HG03378 (cell line): Measurements from ENCODE around the gene CCDC85B.

ENCODE experiments used
- ATAC-seq: cut with Tn5 transposase; IDR thresholded peaks from one replicate; pipeline ENCODE4 v1.9.1; 2021; ENCODE audit warnings: mild to moderate bottlenecking, moderate library complexity; ENCODE audit not compliant: unreplicated experiment

Gene CCDC85B

DNA sequence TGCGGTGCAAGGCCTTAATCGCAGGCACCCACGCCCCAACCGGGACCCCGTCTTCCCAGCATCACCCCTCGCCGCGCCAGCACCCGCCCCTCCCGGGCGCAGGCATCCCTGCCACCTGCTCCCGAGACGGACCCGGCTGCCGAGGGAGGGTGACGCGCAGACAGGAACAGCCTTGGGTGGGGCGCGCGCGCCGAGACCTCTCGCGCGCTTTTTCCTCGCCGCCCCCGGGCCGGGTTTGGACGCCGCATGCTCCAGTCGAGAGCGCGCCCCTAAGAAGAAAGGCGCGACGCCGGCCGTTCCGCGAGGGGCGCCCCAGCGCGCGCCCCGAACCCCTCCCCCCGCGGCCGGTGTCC lies 33.0 kb upstream of the CCDC85B start:
- no peak for ATAC-seq

DNA sequence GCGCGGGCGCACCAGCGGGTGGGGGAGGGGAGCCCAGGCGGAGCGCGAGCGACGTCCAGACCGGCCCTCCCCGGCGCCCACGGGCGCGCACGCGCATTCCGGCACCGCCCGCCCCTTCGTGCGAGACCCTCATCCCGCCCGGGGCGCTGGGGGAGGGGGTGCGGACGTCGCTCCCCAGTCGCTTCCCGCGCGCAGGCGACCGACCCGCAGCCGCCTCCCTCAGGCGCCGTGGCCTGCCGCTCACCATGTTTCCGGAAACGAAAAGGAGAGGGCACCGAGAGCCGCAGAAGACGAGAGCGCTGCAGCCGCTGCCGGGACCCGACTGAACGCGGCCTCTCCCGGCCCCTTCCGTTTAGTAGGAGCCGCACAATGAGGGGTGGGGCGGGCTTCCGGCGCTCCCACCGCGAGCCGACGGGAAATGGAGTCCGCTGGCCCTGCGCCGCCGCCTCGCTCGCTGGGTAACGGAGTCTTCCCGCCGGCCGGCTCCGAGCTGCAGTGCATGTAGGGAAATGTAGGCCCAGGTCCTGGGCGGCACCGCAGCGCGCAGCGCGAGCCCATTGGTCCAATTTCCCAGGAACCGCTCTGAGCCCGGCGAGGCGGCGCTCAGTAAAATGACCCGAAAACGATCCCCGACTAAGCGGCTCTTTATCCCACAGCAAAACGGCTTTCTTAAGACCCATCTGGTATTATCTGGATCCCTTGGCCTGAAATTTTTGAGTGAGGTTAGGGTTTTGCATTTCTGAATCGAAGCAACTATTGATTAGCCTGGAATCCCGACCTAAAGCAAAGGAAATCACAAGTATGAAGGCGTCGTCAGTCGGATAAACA lies 32.4 kb upstream of the CCDC85B start, which contains the start of gene CFL1:
Gene CFL1, minus strand, starts transcription at position 328 of the 828 bp plus-strand sequence. Its CDS starts 81 bp downstream, at position 247.
- peak; percentile 42 for ATAC-seq

DNA sequence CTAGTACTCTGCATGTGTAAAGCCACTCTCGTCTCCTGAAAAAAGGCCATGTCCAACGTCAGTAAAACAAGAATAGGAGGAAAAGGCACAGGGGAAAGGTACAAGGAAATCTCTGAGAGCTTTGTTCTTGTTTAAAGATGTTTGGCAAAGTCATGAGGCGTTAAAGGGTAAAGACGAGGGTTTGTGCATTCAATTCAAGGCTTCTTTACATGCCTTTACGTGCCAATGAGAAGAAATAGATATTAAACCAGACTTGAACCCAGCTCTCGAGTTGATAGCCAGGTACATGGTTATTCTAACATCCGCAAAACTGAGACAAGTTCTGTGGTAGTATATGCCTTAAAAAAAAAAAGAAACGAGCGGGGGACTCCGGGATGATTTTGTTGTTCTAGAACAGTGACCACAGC lies 31.8 kb upstream of the CCDC85B start:
- ATAC-seq: no peak

DNA sequence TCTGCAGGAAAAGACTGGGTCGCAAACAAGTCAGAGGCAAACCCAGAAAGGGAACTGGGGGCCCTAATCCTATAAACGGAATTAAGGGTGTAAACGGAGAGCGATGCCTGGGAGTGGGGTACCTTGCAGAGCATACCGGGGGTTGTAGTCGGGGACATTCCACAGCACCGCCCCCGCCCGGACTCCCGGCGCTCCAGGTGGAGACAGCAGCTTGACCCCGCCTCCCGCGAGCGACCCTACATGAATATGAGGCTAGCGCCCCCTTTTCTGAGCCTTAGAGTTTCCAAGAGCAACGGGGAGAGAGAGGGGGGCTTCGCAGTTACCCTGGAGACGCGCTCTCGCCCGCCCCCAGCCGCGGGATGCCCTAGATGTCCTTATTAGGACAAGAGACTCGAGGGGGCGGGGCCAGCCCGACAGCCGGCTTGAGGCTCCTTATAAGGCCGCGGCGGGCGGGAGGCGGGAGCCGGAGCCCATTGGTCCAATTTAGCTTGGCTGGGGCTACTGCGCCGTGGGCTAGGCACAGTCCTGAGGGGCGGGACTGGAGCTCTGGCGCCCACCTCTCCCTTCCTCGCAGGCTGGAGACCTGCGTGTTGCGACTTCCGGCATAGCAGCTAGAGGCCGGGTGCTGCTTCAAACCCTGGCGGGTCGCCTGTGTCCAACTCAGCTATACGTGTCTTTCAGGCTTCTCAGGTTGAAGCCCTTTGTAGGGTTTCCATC lies 31.2 kb upstream of the CCDC85B start:
- ATAC-seq: peak; percentile 50

DNA sequence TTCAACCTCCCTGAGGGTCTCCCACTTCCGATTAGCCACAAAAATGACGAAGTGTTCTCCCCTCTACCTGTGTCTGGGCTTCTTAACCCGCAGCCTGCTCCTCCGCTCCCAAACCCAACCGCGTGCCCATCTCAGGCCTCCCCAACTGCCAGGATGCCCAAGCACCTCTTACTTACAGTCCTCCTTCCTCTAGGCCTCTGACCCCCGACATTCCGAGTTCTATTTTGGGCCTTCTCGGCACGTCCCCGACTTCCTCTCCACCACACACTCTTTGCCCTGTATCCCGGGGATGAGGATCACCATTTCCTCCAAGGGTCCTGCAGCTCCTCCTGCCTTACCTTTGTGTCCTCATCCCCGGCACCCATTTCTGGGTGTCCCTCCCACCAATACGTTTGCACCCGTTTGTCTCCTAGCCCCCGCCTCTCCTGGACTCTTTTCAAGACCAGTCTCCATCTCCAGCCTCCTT lies 30.6 kb upstream of the CCDC85B start:
- ATAC-seq: no peak

DNA sequence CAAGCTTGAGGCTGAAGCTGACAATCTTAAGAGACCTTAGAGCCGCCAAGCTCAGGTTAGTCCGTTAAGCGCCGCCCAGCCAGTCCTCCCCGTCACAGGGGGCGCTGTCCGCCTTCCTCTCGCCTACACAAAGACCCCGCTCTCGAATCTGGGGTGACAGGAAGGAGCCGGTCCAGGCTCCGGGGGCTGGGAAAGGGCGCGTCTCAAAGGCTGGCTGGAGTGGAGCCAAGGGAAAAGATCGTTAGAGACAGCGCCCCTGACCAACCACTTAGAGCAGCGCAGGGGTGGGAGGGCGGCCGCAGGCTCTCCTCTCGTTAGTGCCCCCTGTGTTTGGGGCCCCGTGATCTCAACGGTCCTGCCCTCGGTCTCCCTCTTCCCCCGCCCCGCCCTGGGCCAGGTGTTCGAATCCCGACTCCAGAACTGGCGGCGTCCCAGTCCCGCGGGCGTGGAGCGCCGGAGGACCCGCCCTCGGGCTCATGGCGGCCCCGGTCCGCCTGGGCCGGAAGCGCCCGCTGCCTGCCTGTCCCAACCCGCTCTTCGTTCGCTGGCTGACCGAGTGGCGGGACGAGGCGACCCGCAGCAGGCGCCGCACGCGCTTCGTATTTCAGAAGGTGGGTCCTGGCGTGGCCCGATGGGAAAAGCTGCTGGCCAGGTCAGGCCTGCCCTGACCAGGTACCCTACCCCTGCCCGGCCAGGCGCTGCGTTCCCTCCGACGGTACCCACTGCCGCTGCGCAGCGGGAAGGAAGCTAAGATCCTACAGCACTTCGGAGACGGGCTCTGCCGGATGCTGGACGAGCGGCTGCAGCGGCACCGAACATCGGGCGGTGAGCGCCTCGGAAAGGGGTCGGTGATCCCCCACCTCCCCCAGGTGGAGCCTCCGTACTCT lies 30.0 kb upstream of the CCDC85B start, which contains the start of gene MUS81:
Gene MUS81, plus strand, starts transcription at position 156 of the 887 bp plus-strand sequence. Its CDS starts 321 bp downstream, at position 477.
- ATAC-seq: peak; percentile 23

DNA sequence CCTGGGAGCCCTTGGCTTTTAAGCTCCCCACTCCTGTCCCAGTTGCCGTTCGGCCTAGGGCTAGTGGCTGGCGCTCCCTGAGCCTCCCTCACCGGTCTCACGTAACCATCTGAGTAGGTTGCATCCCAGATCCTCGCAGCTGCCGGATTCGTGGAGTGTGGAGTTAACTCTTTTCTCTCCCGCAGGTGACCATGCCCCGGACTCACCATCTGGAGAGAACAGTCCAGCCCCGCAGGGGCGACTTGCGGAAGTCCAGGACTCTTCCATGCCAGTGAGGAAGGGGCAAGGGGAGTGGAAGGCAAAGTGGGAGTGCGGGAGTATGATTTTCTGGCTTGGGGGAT lies 29.3 kb upstream of the CCDC85B start:
- ATAC-seq: no peak

DNA sequence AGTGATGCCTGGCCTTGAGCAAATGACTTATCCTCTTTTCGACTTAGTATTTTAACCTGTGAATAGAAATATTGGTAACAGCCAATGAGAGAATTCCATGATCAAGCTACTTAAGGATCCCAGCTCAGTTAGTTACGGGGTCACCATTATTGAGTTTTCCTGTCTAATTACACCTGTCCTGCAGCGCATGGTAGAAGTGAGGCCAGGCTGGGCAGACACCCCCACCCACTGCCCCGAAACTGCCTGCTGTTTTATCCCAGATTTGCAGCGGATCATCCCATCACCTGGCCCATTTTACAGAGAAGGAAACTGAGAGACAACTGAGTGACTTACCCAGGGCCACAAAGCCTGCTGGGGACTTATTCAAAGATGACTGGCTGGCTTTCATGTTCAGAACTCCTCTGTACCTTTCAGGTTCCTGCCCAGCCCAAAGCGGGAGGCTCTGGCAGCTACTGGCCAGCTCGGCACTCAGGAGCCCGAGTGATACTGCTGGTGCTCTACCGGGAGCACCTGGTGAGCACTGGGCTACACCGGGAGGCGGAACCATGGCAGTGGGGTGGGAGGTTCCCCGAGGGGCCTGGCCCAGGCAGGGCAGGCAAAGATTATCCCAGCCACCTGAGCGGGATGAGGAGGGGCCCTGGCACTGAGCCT lies 28.8 kb upstream of the CCDC85B start:
- no peak for ATAC-seq

DNA sequence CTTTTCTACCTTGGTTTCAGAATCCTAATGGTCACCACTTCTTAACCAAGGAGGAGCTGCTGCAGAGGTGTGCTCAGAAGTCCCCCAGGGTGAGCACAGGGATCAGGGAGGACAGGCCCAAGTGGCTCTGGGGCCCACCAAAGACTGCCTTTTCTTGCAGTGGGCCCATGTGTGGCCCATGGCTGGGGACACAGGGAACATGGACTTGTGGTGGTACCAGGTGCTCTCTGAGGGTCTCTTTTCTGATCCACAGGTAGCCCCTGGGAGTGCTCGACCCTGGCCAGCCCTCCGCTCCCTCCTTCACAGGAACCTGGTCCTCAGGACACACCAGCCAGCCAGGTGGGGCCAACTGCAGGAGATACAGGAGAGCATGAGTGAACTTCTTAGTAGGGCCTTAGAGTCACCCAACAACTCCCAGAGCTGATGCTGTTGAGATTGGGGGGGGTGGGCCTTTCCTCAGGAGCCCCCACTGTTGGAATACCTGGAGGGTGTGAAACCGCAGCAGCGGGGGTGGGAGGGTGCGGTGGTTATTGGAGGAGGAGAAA lies 28.2 kb upstream of the CCDC85B start:
- ATAC-seq: no peak

DNA sequence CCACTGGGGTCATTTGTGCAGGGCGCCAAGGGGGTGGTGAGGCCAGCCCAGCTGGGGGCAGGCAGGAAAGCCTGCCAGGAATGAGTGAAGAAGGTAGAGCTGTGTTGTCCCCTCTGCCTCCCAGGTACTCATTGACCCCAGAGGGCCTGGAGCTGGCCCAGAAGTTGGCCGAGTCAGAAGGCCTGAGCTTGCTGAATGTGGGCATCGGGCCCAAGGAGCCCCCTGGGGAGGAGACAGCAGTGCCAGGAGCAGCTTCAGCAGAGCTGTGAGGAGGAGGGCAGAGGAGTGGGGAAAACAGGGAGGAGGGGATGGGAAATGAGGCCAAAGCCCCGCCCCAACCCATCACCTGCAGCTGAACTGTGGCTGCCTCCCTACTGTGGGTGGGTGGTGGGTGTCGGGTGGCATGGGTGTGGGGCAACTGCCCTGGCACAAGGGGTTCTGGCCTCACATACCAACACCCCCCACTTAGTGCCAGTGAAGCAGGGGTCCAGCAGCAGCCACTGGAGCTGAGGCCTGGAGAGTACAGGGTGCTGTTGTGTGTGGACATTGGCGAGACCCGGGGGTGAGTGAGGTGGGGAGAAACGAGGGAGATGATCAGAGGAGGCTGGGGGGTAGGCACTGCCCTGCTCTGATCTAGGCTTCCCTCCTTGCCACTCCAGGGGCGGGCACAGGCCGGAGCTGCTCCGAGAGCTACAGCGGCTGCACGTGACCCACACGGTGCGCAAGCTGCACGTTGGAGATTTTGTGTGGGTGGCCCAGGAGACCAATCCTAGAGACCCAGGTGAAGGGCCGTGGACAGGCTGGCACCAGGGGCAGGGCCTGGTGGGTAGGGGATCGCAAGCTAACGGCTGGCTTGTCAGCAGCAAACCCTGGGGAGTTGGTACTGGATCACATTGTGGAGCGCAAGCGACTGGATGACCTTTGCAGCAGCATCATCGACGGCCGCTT lies 27.3 kb upstream of the CCDC85B start:
- no peak for ATAC-seq

DNA sequence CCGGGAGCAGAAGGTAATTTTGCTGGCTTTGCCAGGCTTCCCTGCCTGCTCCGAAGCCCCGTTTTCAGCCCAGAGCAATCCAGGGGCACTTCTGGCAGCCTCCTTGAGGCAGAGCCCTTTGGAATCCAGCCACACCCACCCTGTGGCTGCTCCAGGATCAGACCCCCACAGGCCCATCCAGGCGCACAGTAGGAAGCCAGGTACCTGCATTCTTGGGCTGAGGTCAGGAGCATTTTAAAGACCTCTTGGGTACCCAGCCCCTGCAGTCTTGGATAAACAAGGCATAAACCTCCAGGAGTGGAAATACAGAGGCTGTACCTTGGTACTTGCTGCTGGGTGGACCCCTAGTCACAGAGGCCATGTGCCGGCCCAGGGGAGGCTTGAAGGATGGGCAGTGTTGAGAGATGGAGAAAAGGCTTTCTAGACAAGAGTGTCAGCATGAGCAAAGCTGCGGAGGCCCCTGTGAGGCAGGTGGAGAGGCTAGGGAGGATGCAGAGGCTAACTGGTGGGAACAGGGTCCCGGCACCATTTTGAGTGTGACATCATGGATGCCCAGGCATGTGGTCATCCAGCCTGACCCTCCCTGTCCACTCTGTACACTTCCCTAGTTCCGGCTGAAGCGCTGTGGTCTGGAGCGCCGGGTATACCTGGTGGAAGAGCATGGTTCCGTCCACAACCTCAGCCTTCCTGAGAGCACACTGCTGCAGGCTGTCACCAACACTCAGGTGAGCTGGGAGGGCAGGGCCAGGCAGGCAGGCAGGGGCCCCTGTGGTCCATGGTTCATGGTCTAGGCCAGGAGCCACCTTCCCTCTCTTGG lies 26.4 kb upstream of the CCDC85B start:
- no peak for ATAC-seq

DNA sequence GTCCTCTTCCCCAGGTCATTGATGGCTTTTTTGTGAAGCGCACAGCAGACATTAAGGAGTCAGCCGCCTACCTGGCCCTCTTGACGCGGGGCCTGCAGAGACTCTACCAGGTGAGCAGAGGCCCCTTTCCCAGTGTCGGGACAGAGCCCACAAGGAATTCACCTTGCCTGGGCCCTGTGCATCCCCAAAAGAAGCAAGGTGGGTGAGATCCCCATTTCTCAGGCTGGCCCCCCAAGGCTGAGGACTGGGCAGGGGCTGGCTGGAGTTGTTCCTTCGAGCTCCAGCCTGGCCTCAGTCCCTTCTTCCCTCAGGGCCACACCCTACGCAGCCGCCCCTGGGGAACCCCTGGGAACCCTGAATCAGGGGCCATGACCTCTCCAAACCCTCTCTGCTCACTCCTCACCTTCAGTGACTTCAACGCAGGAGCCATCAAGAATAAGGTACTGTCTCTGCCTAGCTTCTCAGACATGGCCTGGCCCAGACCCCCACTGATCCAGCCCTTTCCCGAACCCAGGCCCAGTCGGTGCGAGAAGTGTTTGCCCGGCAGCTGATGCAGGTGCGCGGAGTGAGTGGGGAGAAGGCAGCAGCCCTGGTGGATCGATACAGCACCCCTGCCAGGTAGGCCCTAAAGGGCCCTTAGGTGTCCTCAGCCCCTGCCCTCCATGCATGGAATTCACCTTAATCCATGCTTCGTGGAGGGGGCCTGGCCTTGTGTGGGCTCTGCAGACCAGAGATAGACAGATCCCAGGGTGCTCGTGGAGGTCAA lies 25.6 kb upstream of the CCDC85B start:
- no peak for ATAC-seq

DNA sequence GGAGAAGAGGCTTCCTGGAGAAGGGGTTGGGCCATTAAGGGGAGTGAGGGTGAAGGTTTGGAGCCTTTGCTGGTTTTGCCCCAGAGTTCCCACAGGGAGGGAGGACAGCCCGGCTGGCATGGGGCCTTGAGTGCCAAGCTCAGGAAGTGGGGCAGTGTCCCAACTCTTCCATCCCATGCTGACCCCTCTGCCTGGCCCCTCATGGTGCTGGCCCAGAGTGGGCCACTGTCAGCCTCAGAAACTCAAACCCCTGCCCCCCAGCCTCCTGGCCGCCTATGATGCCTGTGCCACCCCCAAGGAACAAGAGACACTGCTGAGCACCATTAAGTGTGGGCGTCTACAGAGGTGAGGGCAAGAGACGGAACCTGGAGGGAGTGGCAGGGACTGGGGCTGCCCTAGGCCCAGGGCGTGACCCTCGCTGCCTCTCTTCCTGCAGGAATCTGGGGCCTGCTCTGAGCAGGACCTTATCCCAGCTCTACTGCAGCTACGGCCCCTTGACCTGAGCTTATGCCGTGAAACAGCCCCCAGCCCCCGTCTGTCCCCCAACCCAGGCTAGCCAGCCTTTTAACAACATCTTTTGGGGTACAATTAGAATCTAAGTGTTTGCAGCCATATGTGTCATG lies 24.8 kb upstream of the CCDC85B start:
- ATAC-seq: no peak

DNA sequence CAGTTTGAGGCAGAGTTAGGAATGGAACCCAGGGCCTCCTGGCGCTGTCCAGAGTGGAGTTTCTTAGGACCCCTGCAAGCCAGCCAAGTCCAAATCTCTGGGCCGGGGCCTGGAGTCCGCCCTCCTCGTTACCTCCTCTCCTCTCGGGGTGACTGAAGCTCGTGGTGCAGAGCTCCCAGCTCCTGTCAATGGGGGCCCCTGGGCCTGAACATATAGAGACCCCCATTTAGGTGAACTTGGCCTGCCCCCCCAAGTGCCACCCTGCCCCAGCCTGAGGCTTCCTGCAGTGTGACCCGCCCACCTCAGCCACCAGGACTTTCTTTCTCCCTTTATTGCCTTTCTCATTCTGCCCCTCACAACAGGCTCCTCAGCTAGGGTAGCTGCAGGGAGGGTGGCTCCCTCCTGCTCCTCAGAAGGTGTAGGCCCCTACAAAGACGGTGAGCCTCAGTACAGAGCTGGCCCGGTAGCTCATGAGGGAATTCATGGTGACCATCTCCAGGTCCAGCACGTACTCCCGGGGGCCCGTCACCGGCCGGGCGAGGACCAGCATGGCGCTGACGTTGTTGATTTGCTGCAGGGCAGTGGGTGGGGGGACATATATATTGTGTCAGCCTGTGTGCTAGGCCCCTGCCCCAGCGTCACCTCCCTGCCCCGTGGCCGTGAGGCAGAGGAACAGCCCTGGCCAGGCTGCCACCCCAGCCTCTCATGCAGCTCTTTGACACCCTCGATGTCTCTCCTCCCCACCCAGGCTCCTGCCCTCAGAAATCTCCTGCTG lies 23.8 kb upstream of the CCDC85B start:
- ATAC-seq: no peak

DNA sequence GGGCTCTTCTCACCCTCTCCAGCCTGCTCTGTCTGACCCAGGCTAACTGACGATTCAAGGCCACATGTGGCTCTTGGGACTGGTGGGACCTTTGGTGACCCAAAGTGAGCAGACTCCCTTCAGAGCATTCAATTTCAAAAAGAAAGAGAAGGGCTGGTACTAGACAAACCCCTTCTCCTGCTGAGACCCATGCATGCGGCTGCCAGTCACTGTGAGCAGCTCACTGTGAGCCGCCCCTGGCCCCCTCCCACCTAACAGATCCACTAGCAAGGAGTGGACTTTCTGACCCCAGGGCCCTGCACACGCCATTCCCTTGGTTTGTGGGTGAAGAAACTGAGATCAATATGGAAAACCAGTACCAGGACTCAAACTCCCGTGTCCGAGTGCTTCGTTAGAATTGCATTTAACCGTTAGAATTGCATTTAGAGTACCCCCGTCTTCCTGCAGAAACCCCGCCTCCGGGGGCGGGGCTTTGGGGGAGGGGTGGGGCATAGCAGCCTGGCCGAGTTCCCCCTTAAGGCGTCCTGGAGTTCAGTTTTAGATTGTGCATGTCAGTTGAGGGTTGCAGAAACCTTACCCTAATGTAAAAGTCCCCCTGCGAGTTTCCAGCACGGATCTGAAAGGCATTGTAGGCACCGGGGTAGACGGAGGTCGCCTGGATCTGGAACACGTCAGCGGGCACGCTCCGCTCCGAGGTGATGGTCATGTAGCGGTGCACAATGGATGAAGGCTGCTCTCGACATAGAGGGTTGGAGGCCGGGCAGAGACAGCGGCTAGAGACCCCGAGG lies 23.0 kb upstream of the CCDC85B start:
- no peak for ATAC-seq
